Esophagus squamous epithelium (tissue), 5 donors: ENCODE results near the gene ESRRA. TPM values are rescaled to one million over a fixed set of nuclear protein-coding genes. Genes with fewer than 3 reads are reported as not detected.

ENCODE experiments used
- DNase-seq: peaks from one replicate; lab custom pipeline; 2025; lab: John Stamatoyannopoulos, UW
- H3K27ac ChIP-seq, 4 donors: fragments of 200-600 bp; sonication (generic); one replicate each; pipeline ENCODE4 v1.5.1; 2016 to 2019; ENCODE audit warnings: mild to moderate bottlenecking in 1 of 4
- H3K27me3 ChIP-seq, 4 donors: fragments of 200-600 bp; sonication (generic); 1 replicate in 3 of 4; 2 replicates in 1 of 4; pipeline versions ENCODE4 v1.5.1 to v1.6.0; 2017 to 2021; ENCODE audit warnings: antibody characterized with exemption in 1 of 4
- H3K36me3 ChIP-seq, 3 donors: fragments of 200-600 bp; sonication (generic); one replicate each; pipeline ENCODE4 v1.5.1; 2016 to 2019
- H3K4me1 ChIP-seq, 3 donors: fragments of 200-600 bp; sonication (generic); one replicate each; pipeline ENCODE4 v1.5.1; 2017 to 2019
- H3K4me3 ChIP-seq, 4 donors: fragments of 200-600 bp; sonication (generic); 1 replicate in 3 of 4; 2 replicates in 1 of 4; pipeline ENCODE4 v1.5.1; 2016 to 2019; ENCODE audit warnings: mild to moderate bottlenecking in 2 of 4, moderate library complexity in 1 of 4
- H3K9me3 ChIP-seq, 3 donors: fragments of 200-600 bp; sonication (generic); one replicate each; pipeline ENCODE4 v1.5.1; 2016 to 2019
- POLR2A ChIP-seq, 4 donors: fragments of 450-650 bp; IDR thresholded peaks; one replicate each; pipeline ENCODE4 v1.6.1; 2017; ENCODE audit warnings: antibody characterized with exemption in 4 of 4, mild to moderate bottlenecking in 4 of 4, moderate library complexity in 3 of 4
- WGBS, 2 donors: methylation state at CpG; one replicate each; pipeline ENCODE4 v1.1.5; 2018; 5-methylcytosine and 5-hydroxymethylcytosine counted together
- intact Hi-C: fragments of 100-400 bp; cut with DNase I; formaldehyde crosslinking; loops from one replicate; pipeline ENCODE4 v1.15.0; 2022
- total RNA-seq, 4 donors: library from RNA; depleted of rRNA; stranded (reverse); fragments of >200 nt; gene quantifications; one replicate each; pipeline ENCODE4 v1.1.0, GENCODE V29; 2016
- TF ChIP-seq, protein P1 (sequence below), 6 experiments: fragments of 450-650 bp in 4 of 6; fragments of 200-600 bp in 2 of 6; sonication (generic) in 2 of 6; IDR thresholded peaks; one replicate each; pipeline ENCODE4 v1.5.1; 2016 to 2019; ENCODE audit warnings: antibody characterized with exemption in 6 of 6, mild to moderate bottlenecking in 4 of 6, moderate library complexity in 4 of 6
- donor health status: DM: yes; HTN: yes; CAD: no.

The ESRRA gene
- total RNA-seq, 4 donors from 2014 or later = 81.9 to 131 (median 99.7) TPM

DNA sequence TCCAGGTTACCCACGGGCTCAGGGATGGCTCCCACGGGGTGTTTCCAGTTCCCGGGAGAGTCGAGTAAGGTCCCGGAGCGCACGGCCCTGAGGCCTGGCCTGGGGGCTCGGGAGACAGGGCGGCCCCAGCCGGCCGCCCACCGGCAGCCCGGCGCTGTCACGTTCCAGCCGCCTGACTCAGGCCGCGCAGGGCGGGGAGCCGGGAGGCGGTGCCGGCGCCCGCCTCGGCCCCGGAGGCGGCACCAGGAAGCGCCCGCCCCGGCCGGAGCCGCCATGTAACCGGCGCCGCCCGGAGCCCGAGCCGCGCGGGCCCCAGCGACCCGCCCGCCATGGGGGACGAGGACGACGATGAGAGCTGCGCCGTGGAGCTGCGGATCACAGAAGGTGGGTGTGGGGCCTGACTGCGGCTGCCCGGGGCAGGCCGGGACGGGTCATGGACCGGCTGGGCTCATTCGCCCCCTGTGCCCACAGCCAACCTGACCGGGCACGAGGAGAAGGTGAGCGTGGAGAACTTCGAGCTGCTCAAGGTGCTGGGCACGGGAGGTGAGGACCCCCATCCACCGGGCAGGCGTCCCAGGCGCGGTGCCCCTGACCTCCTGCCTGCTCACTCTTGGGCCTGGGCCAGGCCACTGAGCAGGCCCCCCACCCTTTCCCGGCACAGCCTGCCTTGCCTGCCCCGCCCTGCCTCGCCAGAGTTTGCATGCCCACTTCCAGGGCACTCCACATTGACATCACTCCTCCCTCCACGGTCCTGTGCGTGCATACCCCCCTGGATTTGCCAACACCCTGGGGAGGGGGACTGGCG lies 53.8 kb downstream of the ESRRA start, which contains the start of gene RPS6KA4:
TSS of gene RPS6KA4 (plus strand) at position 256 of the 805 bp plus-strand sequence. CDS start at position 330, 74 bp downstream.
- Histone ChIP-seq H3K9me3 (no peaks in the 10 kb centered on the region), H3K27me3 (no peaks in the 10 kb centered on the region), H3K27ac (peak within 1 kb of the TSS; percentile 89 to 93 (median 90)), H3K4me3 (peak within 1 kb of the TSS; percentile 67 to 97 (median 88)), H3K4me1 (peaks cover 28 to 54% (median 34%) of the 10 kb centered on the region in 3 donors), H3K36me3 (peaks cover 11 to 41% (median 22%) of the 10 kb centered on the region in 3 donors)
- TF ChIP-seq, protein P1, sequence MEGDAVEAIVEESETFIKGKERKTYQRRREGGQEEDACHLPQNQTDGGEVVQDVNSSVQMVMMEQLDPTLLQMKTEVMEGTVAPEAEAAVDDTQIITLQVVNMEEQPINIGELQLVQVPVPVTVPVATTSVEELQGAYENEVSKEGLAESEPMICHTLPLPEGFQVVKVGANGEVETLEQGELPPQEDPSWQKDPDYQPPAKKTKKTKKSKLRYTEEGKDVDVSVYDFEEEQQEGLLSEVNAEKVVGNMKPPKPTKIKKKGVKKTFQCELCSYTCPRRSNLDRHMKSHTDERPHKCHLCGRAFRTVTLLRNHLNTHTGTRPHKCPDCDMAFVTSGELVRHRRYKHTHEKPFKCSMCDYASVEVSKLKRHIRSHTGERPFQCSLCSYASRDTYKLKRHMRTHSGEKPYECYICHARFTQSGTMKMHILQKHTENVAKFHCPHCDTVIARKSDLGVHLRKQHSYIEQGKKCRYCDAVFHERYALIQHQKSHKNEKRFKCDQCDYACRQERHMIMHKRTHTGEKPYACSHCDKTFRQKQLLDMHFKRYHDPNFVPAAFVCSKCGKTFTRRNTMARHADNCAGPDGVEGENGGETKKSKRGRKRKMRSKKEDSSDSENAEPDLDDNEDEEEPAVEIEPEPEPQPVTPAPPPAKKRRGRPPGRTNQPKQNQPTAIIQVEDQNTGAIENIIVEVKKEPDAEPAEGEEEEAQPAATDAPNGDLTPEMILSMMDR (IDR thresholded peaks at IDR 0.05) = peak in 2 of 6 experiments; percentile 6 to 12
- TF ChIP-seq POLR2A (IDR thresholded peaks at IDR 0.05) = peak in 2 of 4 donors; percentile 54 to 67
- intact Hi-C loops = no loop called here
- 0% methylated on average over 6 to 10 of the region's 70 CpGs for WGBS, 2 donors
- no peak for DNase-seq

DNA sequence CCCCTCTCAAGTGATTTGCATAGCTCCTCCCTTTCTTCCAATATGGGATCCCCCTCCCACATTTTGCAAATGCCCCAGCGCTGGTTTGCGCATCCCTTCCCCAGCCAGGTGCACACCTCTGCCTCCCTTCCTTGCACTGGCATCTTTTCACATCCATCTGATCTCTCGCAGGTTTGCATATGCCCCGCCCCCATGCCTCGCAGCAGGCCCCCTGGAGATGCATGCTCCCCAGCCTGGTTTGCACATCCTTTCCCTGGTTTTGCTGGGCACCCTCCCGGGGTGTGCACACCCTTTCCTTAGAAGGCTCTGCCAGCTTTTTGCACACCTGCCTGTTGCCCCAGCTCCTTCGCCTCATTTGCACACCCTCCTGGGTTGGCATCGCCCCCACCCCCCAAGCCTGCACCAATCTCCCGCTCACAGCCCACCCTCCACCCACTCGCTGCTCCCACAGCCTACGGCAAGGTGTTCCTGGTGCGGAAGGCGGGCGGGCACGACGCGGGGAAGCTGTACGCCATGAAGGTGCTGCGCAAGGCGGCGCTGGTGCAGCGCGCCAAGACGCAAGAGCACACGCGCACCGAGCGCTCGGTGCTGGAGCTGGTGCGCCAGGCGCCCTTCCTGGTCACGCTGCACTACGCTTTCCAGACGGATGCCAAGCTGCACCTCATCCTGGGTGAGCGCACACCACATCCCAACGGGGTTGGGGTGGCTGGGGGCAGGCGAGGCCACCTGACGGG lies 54.6 kb downstream of the ESRRA start:
- Histone ChIP-seq H3K27ac (peak overlapping the region in 3 of 4 donors; percentile 89 to 93 (median 90)), H3K4me1 (peaks cover 28 to 51% (median 33%) of the 10 kb centered on the region in 3 donors), H3K27me3 (no peaks in the 10 kb centered on the region), H3K4me3 (peak overlapping the region; percentile 67 to 97 (median 88)), H3K9me3 (no peaks in the 10 kb centered on the region), H3K36me3 (peaks cover 11 to 49% (median 23%) of the 10 kb centered on the region in 3 donors)
- TF ChIP-seq, protein P1 (IDR thresholded peaks at IDR 0.05) = peak in 2 of 6 experiments; percentile 6 to 25
- TF ChIP-seq POLR2A (IDR thresholded peaks at IDR 0.05) = no peak
- 20 to 24% methylated on average over 7 to 8 of the region's 38 CpGs for WGBS, 2 donors
- intact Hi-C loops = no loop called here
- no peak for DNase-seq

DNA sequence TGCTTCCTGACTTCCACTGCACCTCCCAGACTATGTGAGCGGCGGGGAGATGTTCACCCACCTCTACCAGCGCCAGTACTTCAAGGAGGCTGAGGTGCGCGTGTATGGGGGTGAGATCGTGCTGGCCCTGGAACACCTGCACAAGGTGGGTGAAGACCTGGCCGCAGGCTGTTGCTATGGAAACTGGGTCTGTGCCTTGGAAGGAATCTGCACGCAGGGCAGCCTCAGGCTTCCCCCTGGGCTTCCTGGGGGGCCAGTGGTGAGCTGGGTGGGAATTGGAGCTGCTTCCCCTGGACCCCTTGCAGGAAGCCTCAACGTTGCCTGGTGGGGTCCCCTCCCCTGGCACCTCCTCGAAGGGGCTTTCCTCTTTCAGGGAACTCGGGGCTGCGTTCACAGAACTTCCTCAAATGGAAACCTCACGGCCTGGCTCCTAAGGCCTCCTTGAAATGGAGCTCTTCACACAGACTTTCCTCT lies 55.2 kb downstream of the ESRRA start:
- peak overlapping the region; percentile 67 to 97 (median 88) for H3K4me3 ChIP-seq
- peaks cover 11 to 55% (median 29%) of the 10 kb centered on the region in 3 donors for H3K36me3 ChIP-seq
- H3K27me3 ChIP-seq = no peaks in the 10 kb centered on the region
- H3K9me3 ChIP-seq = no peaks in the 10 kb centered on the region
- TF ChIP-seq, protein P1 (IDR thresholded peaks at IDR 0.05) = no peak
- intact Hi-C loops = no loop called here
- DNase-seq = no peak
- H3K27ac ChIP-seq = no peak overlapping the region
- WGBS, 2 donors = 68 to 76% methylated on average over 2 to 3 of the region's 13 CpGs
- peaks cover 26 to 45% (median 28%) of the 10 kb centered on the region in 3 donors for H3K4me1 ChIP-seq

DNA sequence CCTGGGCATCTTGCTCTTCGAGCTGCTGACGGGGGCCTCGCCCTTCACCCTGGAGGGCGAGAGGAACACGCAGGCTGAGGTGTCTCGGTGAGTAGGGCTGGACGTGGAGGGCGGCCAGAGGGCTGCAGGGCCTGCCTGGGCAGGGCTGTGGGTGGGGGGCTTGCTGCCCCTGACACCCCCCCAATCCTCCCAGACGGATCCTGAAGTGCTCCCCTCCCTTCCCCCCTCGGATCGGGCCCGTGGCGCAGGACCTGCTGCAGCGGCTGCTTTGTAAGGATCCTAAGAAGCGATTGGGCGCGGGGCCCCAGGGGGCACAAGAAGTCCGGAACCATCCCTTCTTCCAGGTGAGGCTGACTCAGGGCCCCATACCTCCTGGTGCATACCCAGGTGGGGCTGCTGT lies 56.3 kb downstream of the ESRRA start:
- Histone ChIP-seq H3K4me1 (peaks cover 25 to 49% (median 28%) of the 10 kb centered on the region in 3 donors), H3K27me3 (no peaks in the 10 kb centered on the region), H3K4me3 (no peak overlapping the region), H3K9me3 (no peaks in the 10 kb centered on the region), H3K27ac (no peak overlapping the region), H3K36me3 (peaks cover 11 to 67% (median 41%) of the 10 kb centered on the region in 3 donors)
- DNase-seq = no peak
- intact Hi-C loops = no loop called here
- WGBS, 2 donors = 83 to 86% methylated on average over 2 to 7 of the region's 18 CpGs
- TF ChIP-seq, protein P1 (IDR thresholded peaks at IDR 0.05) = no peak
- no peak for TF ChIP-seq POLR2A (IDR thresholded peaks at IDR 0.05)
